Mesenchymal stem cell (in vitro differentiated cells and primary cell): ENCODE measurements around the gene CCDC24.
A peak's percentile ranks its signal among the peaks of the same experiment; 100 is the strongest.

Experiments
- DNase-seq: peaks from one replicate; pipeline ENCODE4 v3.0.0-alpha.2; 2013
- H2AFZ ChIP-seq: one replicate; pipeline ENCODE4 v1.6.1; 2013; ENCODE audit warnings: low read depth, mild to moderate bottlenecking, control low read depth, inconsistent platforms, low read length, moderate library complexity
- H2AK5ac ChIP-seq: 2 replicates; pipeline ENCODE4 v1.6.1; 2013; ENCODE audit warnings: low read length, moderate library complexity, mild to moderate bottlenecking, inconsistent platforms; ENCODE audit not compliant: severe bottlenecking
- H2BK120ac ChIP-seq: one replicate; pipeline ENCODE4 v1.6.1; 2013; ENCODE audit warnings: low read depth, mild to moderate bottlenecking, inconsistent platforms, low read length, moderate library complexity
- H2BK12ac ChIP-seq, 2 experiments: one replicate each; pipeline ENCODE4 v1.6.1; 2013; ENCODE audit warnings: inconsistent platforms in 2 of 2, low read length in 2 of 2, mild to moderate bottlenecking in 2 of 2, moderate library complexity in 2 of 2, control low read depth in 1 of 2
- H2BK15ac ChIP-seq: one replicate; pipeline ENCODE4 v1.6.1; 2013; ENCODE audit warnings: mild to moderate bottlenecking, low read depth, inconsistent platforms; ENCODE audit not compliant: poor library complexity, severe bottlenecking
- H2BK5ac ChIP-seq: 2 replicates; pipeline ENCODE4 v1.6.1; 2013; ENCODE audit warnings: low read depth, mild to moderate bottlenecking, low read length, control low read depth, inconsistent platforms; ENCODE audit not compliant: poor library complexity, severe bottlenecking
- H3K14ac ChIP-seq, 2 experiments: one replicate each; pipeline ENCODE4 v1.6.1; 2013; ENCODE audit warnings: inconsistent platforms in 2 of 2, low read length in 2 of 2, control low read depth in 1 of 2, mild to moderate bottlenecking in 1 of 2, moderate library complexity in 1 of 2
- H3K18ac ChIP-seq, 2 experiments: one replicate each; pipeline ENCODE4 v1.6.1; 2013; ENCODE audit warnings: inconsistent platforms in 2 of 2, low read length in 2 of 2, control low read depth in 1 of 2, low read depth in 1 of 2, mild to moderate bottlenecking in 1 of 2
- H3K23ac ChIP-seq, 2 experiments: one replicate each; pipeline ENCODE4 v1.6.1; 2013; ENCODE audit warnings: inconsistent platforms in 2 of 2, low read length in 2 of 2, mild to moderate bottlenecking in 2 of 2, moderate library complexity in 2 of 2, control low read depth in 1 of 2
- H3K27ac ChIP-seq: 2 replicates; pipeline ENCODE4 v1.5.1; 2013; ENCODE audit warnings: mild to moderate bottlenecking, moderate library complexity, low read length, control low read depth, inconsistent platforms; ENCODE audit not compliant: poor library complexity, severe bottlenecking
- H3K27me3 ChIP-seq, 2 experiments: 2 replicates each; pipeline versions ENCODE4 v1.6.1 to v1.7.0; 2013; ENCODE audit warnings: low read length in 2 of 2, mild to moderate bottlenecking in 2 of 2, moderate library complexity in 2 of 2, control low read depth in 1 of 2, inconsistent platforms in 1 of 2; ENCODE audit not compliant: control insufficient read depth in 1 of 2, insufficient read depth in 1 of 2
- H3K36me3 ChIP-seq, 2 experiments: 2 replicates each; pipeline versions ENCODE4 v1.6.1 to v1.7.0; 2013; ENCODE audit warnings: low read length in 2 of 2, control low read depth in 1 of 2, inconsistent platforms in 1 of 2, low read depth in 1 of 2, mild to moderate bottlenecking in 1 of 2; ENCODE audit not compliant: insufficient read depth in 2 of 2, control insufficient read depth in 1 of 2
- H3K4ac ChIP-seq, 2 experiments: one replicate each; pipeline ENCODE4 v1.6.1; 2013; ENCODE audit warnings: inconsistent platforms in 2 of 2, low read length in 2 of 2, mild to moderate bottlenecking in 2 of 2, moderate library complexity in 2 of 2, control low read depth in 1 of 2, low read depth in 1 of 2
- H3K4me1 ChIP-seq: 2 replicates; pipeline ENCODE4 v1.6.1; 2013; ENCODE audit warnings: low read depth, low read length, control low read depth; ENCODE audit not compliant: control insufficient read depth, insufficient read depth
- H3K4me2 ChIP-seq: 2 replicates; pipeline ENCODE4 v1.6.1; 2013; ENCODE audit warnings: low read length, mild to moderate bottlenecking, inconsistent platforms; ENCODE audit not compliant: poor library complexity, severe bottlenecking
- H3K4me3 ChIP-seq, 2 experiments: 2 replicates each; pipeline versions ENCODE4 v1.5.1 to v1.7.0; 2013; ENCODE audit warnings: low read length in 2 of 2, mild to moderate bottlenecking in 2 of 2, control low read depth in 1 of 2, low read depth in 1 of 2; ENCODE audit not compliant: insufficient read depth in 1 of 2
- H3K79me1 ChIP-seq: replicated peaks from 2 replicates; pipeline ENCODE4 v1.6.1; 2013; ENCODE audit warnings: mild to moderate bottlenecking, control low read depth, low read length, inconsistent platforms; ENCODE audit not compliant: poor library complexity, severe bottlenecking
- H3K9ac ChIP-seq: 2 replicates; pipeline ENCODE4 v1.7.0; 2013; ENCODE audit warnings: mild to moderate bottlenecking, low read length, moderate library complexity
- H3K9me3 ChIP-seq: 2 replicates; pipeline ENCODE4 v1.7.0; 2013; ENCODE audit warnings: mild to moderate bottlenecking, low read length; ENCODE audit not compliant: control insufficient read depth
- H4K8ac ChIP-seq: one replicate; pipeline ENCODE4 v1.6.1; 2013; ENCODE audit warnings: inconsistent platforms, mild to moderate bottlenecking, low read length, moderate library complexity
- H4K91ac ChIP-seq: one replicate; pipeline ENCODE4 v1.6.1; 2013; ENCODE audit warnings: mild to moderate bottlenecking, low read length, inconsistent platforms
- WGBS: methylation state at CpG from one replicate; pipeline ENCODE4 v1.1.7; 2013; ENCODE audit warnings: mixed read lengths; 5-methylcytosine and 5-hydroxymethylcytosine counted together

CCDC24 gene

DNA sequence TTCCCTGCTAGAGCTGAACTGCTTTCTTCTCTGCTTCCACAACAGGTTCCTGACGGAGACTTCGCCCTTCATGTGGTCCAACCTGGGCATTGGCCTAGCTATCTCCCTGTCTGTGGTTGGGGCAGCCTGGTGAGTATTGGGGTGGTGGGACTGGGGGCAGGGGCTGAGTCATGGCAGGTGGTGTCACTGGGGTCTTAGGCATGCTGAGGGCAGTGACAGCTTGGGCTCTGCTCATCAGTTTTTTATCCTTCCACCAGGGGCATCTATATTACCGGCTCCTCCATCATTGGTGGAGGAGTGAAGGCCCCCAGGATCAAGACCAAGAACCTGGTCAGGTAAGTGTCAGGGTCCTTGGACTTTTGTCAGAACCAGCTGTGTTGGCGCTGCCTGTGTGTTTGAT, 15.4 kb upstream of the CCDC24 start:
- no peak overlapping the region for H3K23ac ChIP-seq
- no peak overlapping the region for H4K8ac ChIP-seq
- H4K91ac ChIP-seq = no peak overlapping the region
- no peak overlapping the region for H3K27ac ChIP-seq
- H3K36me3 ChIP-seq = peaks cover 46 to 49% of the 10 kb centered on the region in 2 experiments
- H2AFZ ChIP-seq = no peak overlapping the region
- no peak overlapping the region for H2BK120ac ChIP-seq
- H2BK12ac ChIP-seq = no peak overlapping the region
- no peak overlapping the region for H3K18ac ChIP-seq
- peak overlapping the region; percentile 96 for H3K9ac ChIP-seq
- peaks cover 47% of the 10 kb centered on the region for H3K4me1 ChIP-seq
- peak overlapping the region; percentile 88 for H3K4me2 ChIP-seq
- no peak for DNase-seq
- H2BK15ac ChIP-seq = no peak overlapping the region
- WGBS = 89% methylated on average over 4 of the region's 4 CpGs
- H3K4me3 ChIP-seq = peak overlapping the region; percentile 97 to 98
- no peaks in the 10 kb centered on the region for H3K9me3 ChIP-seq
- no peak overlapping the region for H2AK5ac ChIP-seq
- peaks cover 38% of the 10 kb centered on the region for H3K79me1 ChIP-seq
- peak overlapping the region in 1 of 2 experiments; percentile 62 for H3K14ac ChIP-seq
- no peaks in the 10 kb centered on the region for H3K27me3 ChIP-seq
- no peak overlapping the region for H3K4ac ChIP-seq
- H2BK5ac ChIP-seq = no peak overlapping the region

DNA sequence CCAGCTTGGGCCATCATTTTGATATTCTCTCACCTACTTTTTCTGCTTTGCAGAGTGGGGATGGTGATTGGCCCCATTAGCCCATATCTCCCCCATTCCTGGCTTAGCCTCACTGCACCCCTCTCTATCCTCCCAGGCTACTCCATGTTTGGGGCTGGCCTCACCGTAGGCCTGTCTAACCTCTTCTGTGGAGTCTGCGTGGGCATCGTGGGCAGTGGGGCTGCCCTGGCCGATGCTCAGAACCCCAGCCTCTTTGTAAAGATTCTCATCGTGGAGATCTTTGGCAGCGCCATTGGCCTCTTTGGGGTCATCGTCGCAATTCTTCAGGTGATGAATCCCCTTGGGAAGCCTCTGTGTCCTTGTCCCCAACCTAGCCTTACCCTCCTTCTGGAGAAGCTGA, 14.5 kb upstream of the CCDC24 start:
- Histone ChIP-seq H2BK15ac (no peak overlapping the region), H3K79me1 (peaks cover 39% of the 10 kb centered on the region), H2AFZ (no peak overlapping the region), H3K9ac (peak overlapping the region; percentile 34), H2AK5ac (no peak overlapping the region), H3K23ac (no peak overlapping the region), H2BK5ac (no peak overlapping the region), H3K4me2 (no peak overlapping the region), H3K14ac (no peak overlapping the region), H2BK12ac (no peak overlapping the region), H3K4me1 (peaks cover 54% of the 10 kb centered on the region), H3K18ac (no peak overlapping the region), H4K8ac (no peak overlapping the region), H3K27me3 (no peaks in the 10 kb centered on the region), H3K9me3 (no peaks in the 10 kb centered on the region), H3K36me3 (peaks cover 46 to 49% of the 10 kb centered on the region in 2 experiments), H3K27ac (no peak overlapping the region), H3K4ac (no peak overlapping the region), H2BK120ac (no peak overlapping the region), H3K4me3 (no peak overlapping the region), H4K91ac (no peak overlapping the region)
- 96% methylated on average over 8 of the region's 8 CpGs for WGBS
- DNase-seq = no peak

DNA sequence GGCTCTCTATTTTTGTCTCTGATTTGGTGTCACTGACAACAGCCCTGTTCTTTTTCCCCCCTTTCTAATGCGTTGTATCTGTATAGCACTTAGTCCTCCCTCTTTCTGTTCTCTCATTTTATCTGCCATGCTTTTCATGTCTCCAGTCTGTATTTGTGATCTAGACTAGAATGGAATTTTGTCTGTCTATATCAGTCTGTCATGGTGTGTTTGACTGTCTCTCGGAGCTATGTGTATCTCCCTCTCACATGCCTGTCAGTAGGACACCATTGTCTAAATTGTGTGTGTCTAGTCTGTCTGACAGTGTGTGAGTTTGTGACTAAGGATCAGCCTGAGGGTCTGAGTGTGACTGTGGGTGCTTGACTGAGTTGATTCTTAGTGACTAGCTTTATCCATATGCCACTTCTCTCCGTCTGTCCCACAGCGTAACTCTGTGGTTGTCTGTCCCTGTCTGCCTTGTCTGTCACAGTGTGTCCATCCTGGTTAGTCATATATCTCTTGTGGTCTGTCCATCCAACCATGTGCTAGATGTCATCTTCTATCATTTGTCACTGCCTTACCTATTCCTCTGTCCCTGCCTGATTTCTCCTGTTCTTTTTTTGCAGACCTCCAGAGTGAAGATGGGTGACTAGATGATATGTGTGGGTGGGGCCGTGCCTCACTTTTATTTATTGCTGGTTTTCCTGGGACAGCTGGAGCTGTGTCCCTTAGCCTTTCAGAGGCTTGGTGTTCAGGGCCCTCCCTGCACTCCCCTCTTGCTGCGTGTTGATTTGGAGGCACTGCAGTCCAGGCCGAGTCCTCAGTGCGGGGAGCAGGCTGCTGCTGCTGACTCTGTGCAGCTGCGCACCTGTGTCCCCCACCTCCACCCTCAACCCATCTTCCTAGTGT, 13.8 kb upstream of the CCDC24 start:
- Histone ChIP-seq H2BK120ac (no peak overlapping the region), H3K27me3 (no peaks in the 10 kb centered on the region), H3K9ac (peak overlapping the region; percentile 34), H3K36me3 (peaks cover 44 to 46% of the 10 kb centered on the region in 2 experiments), H2BK5ac (no peak overlapping the region), H4K91ac (no peak overlapping the region), H3K18ac (no peak overlapping the region), H3K79me1 (peaks cover 43% of the 10 kb centered on the region), H3K27ac (no peak overlapping the region), H3K23ac (no peak overlapping the region), H3K9me3 (no peaks in the 10 kb centered on the region), H3K4me3 (peak overlapping the region; percentile 15 to 16), H2BK15ac (no peak overlapping the region), H2BK12ac (no peak overlapping the region), H2AK5ac (no peak overlapping the region), H4K8ac (no peak overlapping the region), H3K14ac (no peak overlapping the region), H2AFZ (no peak overlapping the region), H3K4ac (no peak overlapping the region), H3K4me1 (peaks cover 57% of the 10 kb centered on the region), H3K4me2 (no peak overlapping the region)
- 87% methylated on average over 7 of the region's 9 CpGs for WGBS
- DNase-seq = no peak

DNA sequence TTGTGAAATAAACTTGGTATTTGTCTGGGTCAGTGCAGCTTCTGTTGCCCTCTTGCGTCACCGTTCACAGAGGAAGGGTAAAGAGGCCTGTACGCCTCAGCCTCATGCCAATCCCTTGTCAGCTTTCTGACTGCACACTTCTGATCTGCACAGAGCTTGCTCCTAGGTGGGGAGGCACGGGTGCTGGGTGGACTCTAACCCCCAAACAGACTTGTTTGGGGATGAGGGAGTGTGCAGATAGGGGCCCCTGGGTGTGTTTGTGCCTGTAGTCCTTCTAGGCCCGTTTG, 13.2 kb upstream of the CCDC24 start:
- no peaks in the 10 kb centered on the region for H3K9me3 ChIP-seq
- H3K4me3 ChIP-seq = peak overlapping the region; percentile 15 to 81
- H4K8ac ChIP-seq = no peak overlapping the region
- peak overlapping the region; percentile 86 for H3K9ac ChIP-seq
- no peak overlapping the region for H2BK15ac ChIP-seq
- H3K23ac ChIP-seq = no peak overlapping the region
- H4K91ac ChIP-seq = no peak overlapping the region
- H3K14ac ChIP-seq = no peak overlapping the region
- H2BK120ac ChIP-seq = no peak overlapping the region
- peaks cover 38 to 50% of the 10 kb centered on the region in 2 experiments for H3K36me3 ChIP-seq
- peaks cover 43% of the 10 kb centered on the region for H3K79me1 ChIP-seq
- no peak overlapping the region for H3K4ac ChIP-seq
- DNase-seq = no peak
- peaks cover 57% of the 10 kb centered on the region for H3K4me1 ChIP-seq
- whole genome bisulfite sequencing = 78% methylated on average over 5 of the region's 5 CpGs
- H3K18ac ChIP-seq = no peak overlapping the region
- H3K27ac ChIP-seq = no peak overlapping the region
- H2BK12ac ChIP-seq = no peak overlapping the region
- no peak overlapping the region for H3K4me2 ChIP-seq
- no peaks in the 10 kb centered on the region for H3K27me3 ChIP-seq
- no peak overlapping the region for H2AFZ ChIP-seq
- H2BK5ac ChIP-seq = no peak overlapping the region
- no peak overlapping the region for H2AK5ac ChIP-seq
